ENCODE results near the gene FCAMR. TPM values are rescaled to one million over a fixed set of nuclear protein-coding genes. Genes with fewer than 3 reads are reported as not detected.

Gene FCAMR
- total RNA-seq, 1 donor from 2014 or later = 0.08 TPM

DNA sequence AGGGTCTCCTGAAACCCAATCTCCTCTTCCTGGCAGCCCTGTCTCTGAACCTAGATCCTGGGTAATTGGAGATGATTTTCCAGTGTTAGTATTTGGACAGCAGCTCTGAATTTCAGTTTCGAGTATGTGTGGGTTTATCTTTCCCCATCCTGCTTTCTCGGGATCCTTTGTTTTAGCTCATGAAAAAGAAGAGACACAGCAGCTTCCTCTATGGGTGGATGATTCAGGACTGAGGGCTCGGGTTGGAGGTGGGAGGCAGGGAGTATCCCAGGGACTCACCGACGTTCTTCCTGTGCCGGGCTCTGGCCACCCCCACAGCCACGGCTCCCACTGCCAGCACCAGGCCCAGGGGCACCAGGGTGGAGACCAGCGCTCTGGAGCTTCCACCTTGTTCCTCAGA, 38.1 kb downstream of the FCAMR start:
- no peak for ATAC-seq

- no peak for ATAC-seq
These were observed 38.6 kb downstream of the FCAMR start for GRCh38 chr1:206931709-206932108.

- peak; percentile 44 for ATAC-seq
These were observed 40.0 kb downstream of the FCAMR start for GRCh38 chr1:206930210-206930798.

GRCh38 chr1:206929524-206929923, 40.7 kb downstream of the FCAMR start:
- no peak for ATAC-seq

DNA sequence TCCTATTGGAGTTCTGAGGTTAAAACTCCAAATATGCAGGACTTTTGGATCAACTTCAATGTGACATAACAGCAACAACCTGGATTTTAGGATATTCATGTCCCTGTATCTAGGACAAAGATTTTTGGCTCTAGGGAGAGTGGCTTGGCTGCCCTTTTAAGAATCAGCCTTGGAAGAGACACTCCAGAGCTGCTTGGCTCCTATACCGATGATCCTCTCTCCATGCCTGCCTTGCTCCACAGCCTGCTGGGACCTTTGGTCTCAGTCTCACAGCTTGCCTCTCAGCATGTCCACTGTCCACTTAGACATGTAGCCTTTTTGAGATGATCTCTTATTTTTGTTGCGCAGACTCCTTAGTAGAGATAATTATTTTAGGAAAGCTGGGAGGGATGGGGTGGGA, 44.0 kb downstream of the FCAMR start:
- ATAC-seq = no peak

GRCh38 chr1:206925106-206925736, 45.0 kb downstream of the FCAMR start:
- ATAC-seq = peak; percentile 22

DNA sequence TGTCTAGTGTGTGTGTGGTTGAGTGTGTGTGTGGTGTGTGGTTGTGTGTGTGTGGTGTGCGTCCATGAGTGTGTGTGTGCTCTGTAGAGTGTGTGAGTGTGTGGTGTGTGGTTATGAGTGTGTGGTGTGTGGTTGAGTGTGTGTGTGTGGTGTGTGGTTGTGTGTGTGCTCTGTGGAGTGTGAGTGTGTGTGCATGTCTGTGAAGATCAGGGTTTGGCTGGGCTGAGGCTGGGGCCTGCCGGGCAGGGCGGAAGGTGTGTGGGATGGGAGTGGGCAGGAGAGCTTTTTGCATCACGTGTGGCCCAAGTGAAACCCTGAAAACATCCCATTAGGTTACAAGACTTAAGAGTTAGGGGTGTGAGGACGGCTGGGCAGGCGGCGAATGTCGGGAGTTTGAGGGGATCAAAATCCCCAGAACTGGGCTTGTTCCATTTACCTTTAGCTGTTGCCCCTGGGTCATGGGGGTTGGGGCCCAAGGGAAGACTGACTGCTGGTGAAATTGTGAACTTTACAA, 45.6 kb downstream of the FCAMR start:
- no peak for ATAC-seq

- peak; percentile 37 for ATAC-seq
These were observed 46.2 kb downstream of the FCAMR start for GRCh38 chr1:206923961-206924557.

DNA sequence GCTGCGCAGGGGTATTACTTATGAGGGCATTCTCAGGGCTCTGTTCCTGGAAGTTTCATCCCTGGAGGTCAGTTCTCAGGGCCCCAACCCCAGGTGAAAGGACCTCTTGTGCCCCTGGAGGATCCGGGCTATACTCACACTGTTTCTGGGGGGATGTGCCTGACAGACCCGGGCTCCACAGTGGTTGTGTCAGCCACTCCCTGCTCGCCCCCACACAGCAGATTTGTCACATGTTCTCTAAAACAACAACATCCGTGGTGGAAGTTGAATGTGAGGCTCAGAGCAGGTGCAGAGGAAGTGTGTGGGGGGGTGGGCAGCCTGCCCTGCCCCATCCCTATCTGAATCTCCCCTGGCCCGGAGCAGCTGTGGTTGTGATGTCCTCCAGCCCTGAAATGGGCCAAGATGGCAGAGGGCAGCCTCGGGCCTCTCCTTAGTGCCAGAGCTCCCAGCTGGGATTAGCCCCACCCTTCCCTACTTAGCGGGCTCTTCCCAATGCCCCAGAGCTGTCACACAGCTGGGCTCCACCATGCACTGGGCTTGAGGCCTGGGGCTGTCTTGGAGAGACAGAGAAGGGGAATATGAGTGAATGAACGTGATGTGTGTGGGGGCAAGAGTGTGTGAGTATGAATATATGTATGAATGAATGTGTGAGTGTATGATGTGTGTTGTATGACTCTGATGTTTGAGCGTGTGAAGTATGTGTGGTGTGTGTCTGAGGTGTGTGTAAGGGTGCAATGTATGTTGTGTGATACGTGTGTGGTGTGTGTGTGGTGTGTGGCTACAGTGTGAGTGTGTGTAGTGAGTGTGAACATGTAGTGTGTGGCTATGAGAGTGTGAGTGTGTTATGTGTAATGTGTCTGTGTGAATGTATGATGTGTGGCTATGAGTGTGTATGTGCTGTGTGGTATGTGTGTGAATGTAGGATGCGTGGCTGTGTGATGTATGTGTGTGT, 47.0 kb downstream of the FCAMR start:
- ATAC-seq = peak; percentile 60

GRCh38 chr1:206922524-206922923, 47.7 kb downstream of the FCAMR start:
- ATAC-seq = no peak

- no peak for ATAC-seq
These were observed 48.4 kb downstream of the FCAMR start, which contains the start of gene FCMR for GRCh38 chr1:206921772-206922265. Gene FCMR, minus strand, starts transcription at chr1:206921941. Its CDS starts 87 bp downstream, at chr1:206921854.

DNA sequence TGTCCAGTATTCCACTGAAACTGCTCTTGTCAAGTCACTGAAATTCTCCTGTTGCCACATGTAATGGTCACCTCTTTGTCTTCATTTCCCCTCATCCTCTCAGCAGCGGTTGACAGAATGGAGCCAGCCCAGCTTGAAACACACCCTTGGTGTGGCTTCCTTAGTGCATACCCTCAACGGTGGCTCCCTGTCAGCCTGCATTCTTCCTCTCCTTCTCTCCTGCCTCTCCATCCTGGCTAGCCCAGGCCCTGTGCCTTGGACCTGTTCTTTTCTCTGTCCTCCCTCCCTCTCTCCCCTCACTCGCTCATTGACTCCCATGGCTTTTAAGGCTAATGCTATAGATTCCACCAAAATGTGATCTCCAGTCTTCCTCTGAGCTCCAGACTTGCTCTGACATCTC, 52.2 kb downstream of the FCAMR start:
- no peak for ATAC-seq

GRCh38 chr1:206916000-206916709, 54.1 kb downstream of the FCAMR start:
- no peak for ATAC-seq

DNA sequence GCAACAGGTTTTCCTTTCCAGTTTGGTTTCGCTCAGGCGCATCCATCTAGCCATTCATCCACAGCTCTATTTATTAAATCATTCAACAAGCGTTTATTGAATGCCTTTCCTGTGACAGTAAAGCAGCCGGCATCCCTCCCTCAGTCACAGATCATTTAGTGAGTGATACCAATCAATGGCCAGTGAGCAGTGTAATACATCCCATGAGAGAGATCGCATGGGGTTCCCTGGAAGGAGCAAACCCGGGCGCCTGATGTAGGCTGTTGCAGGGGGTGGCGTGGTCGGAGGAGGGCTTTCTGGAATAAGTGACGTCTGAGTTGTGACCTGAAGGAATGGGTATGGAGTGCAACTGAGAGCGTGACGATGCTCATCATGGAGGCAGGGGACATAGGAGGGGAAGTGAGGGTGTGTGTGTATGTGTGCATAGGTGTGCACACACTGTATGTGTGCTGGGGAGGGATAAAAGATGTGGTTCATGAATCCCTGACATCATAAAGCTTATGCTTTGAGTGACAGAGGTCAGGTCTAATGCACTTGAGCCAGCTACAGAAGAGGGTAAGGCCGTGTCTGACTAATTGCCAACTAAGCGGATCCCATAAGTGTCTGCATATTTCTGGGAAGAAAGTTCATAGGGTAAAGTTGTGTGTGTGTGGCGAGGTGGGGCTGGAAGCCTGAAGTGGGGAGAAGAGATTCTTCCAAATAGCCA, 55.1 kb downstream of the FCAMR start:
- ATAC-seq = no peak

- no peak for ATAC-seq
These were observed 56.3 kb downstream of the FCAMR start for GRCh38 chr1:206913766-206914537.

GRCh38 chr1:206912445-206913095, 57.7 kb downstream of the FCAMR start:
- ATAC-seq = peak; percentile 31

DNA sequence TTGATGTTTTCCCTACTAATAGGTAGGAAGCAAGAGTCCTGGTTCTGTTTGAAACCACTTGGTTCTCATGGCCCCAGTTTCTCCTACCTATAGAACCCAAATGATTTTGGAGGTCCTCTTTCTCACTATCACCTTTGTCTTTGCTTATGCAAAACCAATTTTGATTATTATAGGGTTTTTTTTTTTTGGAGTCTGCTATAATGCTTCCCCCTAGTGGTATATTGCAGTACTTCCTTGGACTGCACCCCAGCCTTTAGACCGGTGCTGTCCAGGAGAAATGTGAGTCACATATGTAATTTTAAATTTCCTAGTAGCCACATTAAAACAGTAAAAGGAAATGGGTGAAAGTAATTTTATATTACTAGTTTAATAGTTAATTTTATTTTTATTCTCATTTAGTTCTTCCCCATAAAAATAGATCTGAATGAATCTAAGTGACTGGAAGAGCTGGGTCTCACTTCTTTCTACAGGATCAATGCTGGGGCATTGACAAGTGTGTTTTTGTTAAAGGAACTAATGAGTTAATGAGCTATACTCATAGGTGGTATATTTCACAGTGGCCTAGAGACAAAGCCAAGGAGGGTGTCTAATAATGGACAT, 59.1 kb downstream of the FCAMR start:
- ATAC-seq = peak; percentile 44

DNA sequence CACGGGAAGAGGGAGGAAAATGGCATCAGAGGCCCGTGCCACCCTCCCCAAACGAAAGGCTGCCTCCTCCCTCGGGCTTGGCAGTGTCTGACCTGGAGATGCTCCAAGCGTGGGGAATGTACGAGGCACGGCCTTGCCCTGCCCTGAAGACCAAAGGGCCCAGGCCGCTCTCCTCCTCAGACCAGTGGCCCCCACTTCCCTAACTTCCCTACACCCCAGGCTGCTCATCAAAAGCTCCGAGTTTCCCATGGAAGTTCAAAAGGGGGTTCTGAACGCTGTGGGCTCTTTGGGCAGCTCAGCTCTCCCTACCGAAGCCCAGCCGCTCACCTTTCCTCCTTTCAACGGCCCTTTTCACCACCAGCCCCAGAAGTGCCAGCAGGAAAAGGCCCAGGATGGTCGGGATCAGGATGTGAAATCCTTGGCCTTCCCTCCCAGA, 60.4 kb downstream of the FCAMR start:
- peak; percentile 6 for ATAC-seq

- ATAC-seq = peak; percentile 89
These were observed 60.9 kb downstream of the FCAMR start for GRCh38 chr1:206909161-206909882.
